CD14-positive monocyte (primary cell): Measurements from ENCODE around the gene PDGFB. TPM values are rescaled to one million over a fixed set of nuclear protein-coding genes. Genes with fewer than 3 reads are reported as not detected.

Experiments
- DNase-seq, 3 donors: peaks; one replicate each; pipeline ENCODE4 v3.0.0-alpha.2; 2011 to 2022
- H2AFZ ChIP-seq: 2 replicates; pipeline ENCODE4 v1.6.0; 2012; ENCODE audit warnings: mild to moderate bottlenecking, low read depth, low read length, inconsistent platforms; ENCODE audit not compliant: insufficient read depth, poor library complexity, severe bottlenecking
- H3K27ac ChIP-seq, 2 donors: 1 replicate in 1 of 2; 2 replicates in 1 of 2; pipeline ENCODE4 v1.5.1; 2012 to 2013; ENCODE audit warnings: low read length in 2 of 2, control low read depth in 1 of 2, inconsistent platforms in 1 of 2, low read depth in 1 of 2, mild to moderate bottlenecking in 1 of 2
- H3K27me3 ChIP-seq, 2 donors: one replicate each; pipeline versions ENCODE4 v1.6.0 to v1.6.1; 2011 to 2013; ENCODE audit warnings: low read length in 2 of 2; ENCODE audit not compliant: control insufficient read depth in 2 of 2, insufficient read depth in 2 of 2
- H3K36me3 ChIP-seq, 2 donors: replicated peaks in 1 of 2; 1 replicate in 1 of 2; 2 replicates in 1 of 2; pipeline versions ENCODE4 v1.5.1 to v1.6.1; 2012 to 2013; ENCODE audit warnings: low read length in 2 of 2, control low read depth in 1 of 2, inconsistent platforms in 1 of 2, mild to moderate bottlenecking in 1 of 2; ENCODE audit not compliant: insufficient read depth in 2 of 2, control insufficient read depth in 1 of 2
- H3K4me1 ChIP-seq, 2 donors: 1 replicate in 1 of 2; 2 replicates in 1 of 2; pipeline versions ENCODE4 v1.5.1 to v1.6.1; 2012 to 2013; ENCODE audit warnings: low read length in 2 of 2, control low read depth in 1 of 2, inconsistent platforms in 1 of 2, mild to moderate bottlenecking in 1 of 2, moderate library complexity in 1 of 2; ENCODE audit not compliant: insufficient read depth in 2 of 2, control insufficient read depth in 1 of 2
- H3K4me2 ChIP-seq: replicated peaks from 2 replicates; pipeline ENCODE3; 2012; ENCODE audit warnings: low read length, moderate library complexity, mild to moderate bottlenecking; ENCODE audit not compliant: poor library complexity, severe bottlenecking; ENCODE audit errors: extremely low read depth
- H3K4me3 ChIP-seq, 3 experiments: fragments of 200-600 bp in 1 of 3; sonication (generic) in 1 of 3; replicated peaks in 1 of 3; 1 replicate in 2 of 3; 2 replicates in 1 of 3; pipeline ENCODE4 v1.5.1; 2011 to 2013; ENCODE audit warnings: low read length in 3 of 3, mild to moderate bottlenecking in 3 of 3, control low read depth in 2 of 3, low read depth in 2 of 3, inconsistent platforms in 1 of 3, moderate library complexity in 1 of 3
- H3K79me2 ChIP-seq: 2 replicates; pipeline ENCODE4 v1.6.0; 2012; ENCODE audit warnings: mild to moderate bottlenecking, control low read depth, inconsistent platforms, low read length, moderate library complexity; ENCODE audit not compliant: insufficient read depth
- H3K9ac ChIP-seq: 2 replicates; pipeline ENCODE4 v1.6.0; 2017; ENCODE audit warnings: low read length, mild to moderate bottlenecking; ENCODE audit not compliant: insufficient read depth, poor library complexity, severe bottlenecking
- H3K9me3 ChIP-seq, 2 donors: replicated peaks in 1 of 2; 1 replicate in 1 of 2; 2 replicates in 1 of 2; pipeline versions ENCODE4 v1.5.1 to v1.6.1; 2012 to 2013; ENCODE audit warnings: low read length in 2 of 2, control low read depth in 1 of 2; ENCODE audit not compliant: control insufficient read depth in 1 of 2, insufficient read depth in 1 of 2
- H4K20me1 ChIP-seq: 2 replicates; pipeline ENCODE4 v1.6.0; 2012; ENCODE audit warnings: mild to moderate bottlenecking, low read length, control low read depth, moderate library complexity; ENCODE audit not compliant: insufficient read depth
- H3K27ac Mint-ChIP-seq, 7 donors: one replicate each; pipeline ENCODE4 v1.8.0; 2020; ENCODE audit warnings: mild to moderate bottlenecking in 7 of 7, mixed read lengths in 7 of 7, moderate library complexity in 6 of 7, inconsistent platforms in 2 of 7
- H3K27me3 Mint-ChIP-seq, 3 donors: one replicate each; pipeline ENCODE4 v1.8.0; 2021 to 2022; ENCODE audit warnings: low read depth in 3 of 3, mild to moderate bottlenecking in 3 of 3, mixed read lengths in 3 of 3, moderate library complexity in 3 of 3, inconsistent platforms in 1 of 3
- H3K36me3 Mint-ChIP-seq, 2 donors: one replicate each; pipeline ENCODE4 v1.8.0; 2020; ENCODE audit warnings: mixed read lengths in 2 of 2, inconsistent platforms in 1 of 2, mild to moderate bottlenecking in 1 of 2
- H3K4me1 Mint-ChIP-seq: one replicate; pipeline ENCODE4 v1.8.0; 2020; ENCODE audit warnings: mild to moderate bottlenecking, mixed read lengths
- H3K4me3 Mint-ChIP-seq, 2 donors: one replicate each; pipeline ENCODE4 v1.8.0; 2020; ENCODE audit warnings: mild to moderate bottlenecking in 2 of 2, mixed read lengths in 2 of 2, moderate library complexity in 1 of 2
- H3K9me3 Mint-ChIP-seq, 7 donors: one replicate each; pipeline ENCODE4 v1.8.0; 2020 to 2022; ENCODE audit warnings: mixed read lengths in 7 of 7, mild to moderate bottlenecking in 6 of 7, moderate library complexity in 6 of 7, inconsistent platforms in 2 of 7
- CTCF ChIP-seq: fragments of 200-600 bp; IDR thresholded peaks from one replicate; pipeline ENCODE4 v1.8.0; 2022; ENCODE audit warnings: antibody characterized with exemption, mild to moderate bottlenecking
- WGBS: methylation state at CpG from one replicate; pipeline ENCODE4 v1.1.5; 2013; ENCODE audit warnings: missing lambda C conversion rate; ENCODE audit not compliant: insufficient coverage; 5-methylcytosine and 5-hydroxymethylcytosine counted together
- intact Hi-C, 2 donors: fragments of 100-400 bp; cut with micrococcal nuclease; formaldehyde crosslinking; loops; one replicate each; pipeline versions ENCODE4 v1.15.0 to v1.15.1; 2023
- polyA plus RNA-seq, 3 donors: library from polyadenylated mRNA; depleted of rRNA in 1 of 3; unstranded in 2 of 3; stranded (reverse) in 1 of 3; fragments of 300-500 nt in 2 of 3; fragments of >200 nt in 1 of 3; fragmentation: Illumina TruSeq in 2 of 3; gene quantifications; 1 replicate in 2 of 3; 2 replicates in 1 of 3; pipeline ENCODE4 v1.2.3, GENCODE V29; 2012 to 2021

The PDGFB gene
- polyA plus RNA-seq, 3 donors: 0.15 TPM; not detected in 2

- H3K4me1 ChIP-seq: peaks cover 17 to 32% of the 10 kb centered on the region in 2 donors
- no peak overlapping the region for H3K4me3 ChIP-seq
- peaks cover 27 to 87% of the 10 kb centered on the region in 2 donors for H3K27me3 ChIP-seq
- no peak overlapping the region for H2AFZ ChIP-seq
- no peak overlapping the region for H3K4me2 ChIP-seq
- Mint-ChIP-seq H3K4me1 (peaks cover 19% of the 10 kb centered on the region), H3K27me3 (peaks cover 53 to 94% (median 84%) of the 10 kb centered on the region in 3 donors), H3K27ac (no peak overlapping the region), H3K9me3 (peaks cover 0 to 11% (median 6%) of the 10 kb centered on the region in 7 donors), H3K36me3 (peaks cover 3 to 4% of the 10 kb centered on the region in 2 donors), H3K4me3 (peak overlapping the region in 1 of 2 donors; percentile 84)
- no peak overlapping the region for H3K9ac ChIP-seq
- H3K9me3 ChIP-seq: peaks cover 0 to 5% of the 10 kb centered on the region in 2 donors
- H3K36me3 ChIP-seq: no peaks in the 10 kb centered on the region
- no peaks in the 10 kb centered on the region for H3K79me2 ChIP-seq
- no peak for DNase-seq
- WGBS: 88% methylated on average over 6 of the region's 10 CpGs
- no peak for TF ChIP-seq CTCF
- no peaks in the 10 kb centered on the region for H4K20me1 ChIP-seq
- no peak overlapping the region for H3K27ac ChIP-seq
- intact Hi-C loops: loop anchor here in 1 of 2 donors (5.0 kb wide), 1 partner anchor 40 kb away; no protein-coding TSS in a partner anchor
These were observed 2.0 kb upstream of the PDGFB start for GRCh38 chr22:39246690-39247332.

DNA sequence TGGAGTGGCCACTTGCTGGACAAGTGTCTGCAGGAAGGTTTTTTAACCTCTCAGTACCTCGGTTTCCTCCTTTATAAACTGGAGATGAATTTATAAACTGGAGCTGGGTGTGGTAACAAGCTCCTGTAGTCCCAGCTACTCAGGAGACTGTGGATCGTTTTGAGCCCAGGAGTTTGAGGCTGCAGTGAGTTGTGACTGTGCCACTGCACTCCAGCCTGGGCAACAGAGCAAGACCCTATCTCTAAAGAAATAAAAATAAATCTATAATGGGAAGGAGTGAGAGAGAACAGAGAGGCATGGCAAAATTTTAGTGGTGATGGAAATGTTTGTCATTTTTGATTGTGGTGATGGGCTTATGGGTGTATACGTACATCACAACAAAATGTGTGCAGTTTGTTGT lies 1.4 kb upstream of the PDGFB start:
- intact Hi-C loops: loop anchor here in 1 of 2 donors (5.0 kb wide), 1 partner anchor 39 kb away; no protein-coding TSS in a partner anchor
- Histone ChIP-seq H2AFZ (no peak overlapping the region), H3K36me3 (no peaks in the 10 kb centered on the region), H4K20me1 (no peaks in the 10 kb centered on the region), H3K4me1 (peaks cover 22 to 38% of the 10 kb centered on the region in 2 donors), H3K4me2 (no peak overlapping the region), H3K79me2 (no peaks in the 10 kb centered on the region), H3K27me3 (peaks cover 32 to 87% of the 10 kb centered on the region in 2 donors), H3K4me3 (no peak overlapping the region), H3K9ac (no peak overlapping the region), H3K27ac (no peak overlapping the region), H3K9me3 (peaks cover 0 to 11% of the 10 kb centered on the region in 2 donors)
- H3K4me3 Mint-ChIP-seq: peak overlapping the region in 1 of 2 donors; percentile 84
- H3K4me1 Mint-ChIP-seq: peaks cover 24% of the 10 kb centered on the region
- no peak overlapping the region for H3K27ac Mint-ChIP-seq
- no peak for DNase-seq
- WGBS: 83% methylated on average over 1 of the region's 3 CpGs
- H3K9me3 Mint-ChIP-seq: peaks cover 0 to 17% (median 12%) of the 10 kb centered on the region in 7 donors
- TF ChIP-seq CTCF: no peak
- peaks cover 59 to 94% (median 84%) of the 10 kb centered on the region in 3 donors for H3K27me3 Mint-ChIP-seq
- H3K36me3 Mint-ChIP-seq: peaks cover 7 to 8% of the 10 kb centered on the region in 2 donors
